Measurements from ENCODE around the gene TIE1. TPM values are rescaled to one million over a fixed set of nuclear protein-coding genes. Genes with fewer than 3 reads are reported as not detected.

Gene TIE1
- total RNA-seq, 2 experiments from 2014 or later: not detected

DNA sequence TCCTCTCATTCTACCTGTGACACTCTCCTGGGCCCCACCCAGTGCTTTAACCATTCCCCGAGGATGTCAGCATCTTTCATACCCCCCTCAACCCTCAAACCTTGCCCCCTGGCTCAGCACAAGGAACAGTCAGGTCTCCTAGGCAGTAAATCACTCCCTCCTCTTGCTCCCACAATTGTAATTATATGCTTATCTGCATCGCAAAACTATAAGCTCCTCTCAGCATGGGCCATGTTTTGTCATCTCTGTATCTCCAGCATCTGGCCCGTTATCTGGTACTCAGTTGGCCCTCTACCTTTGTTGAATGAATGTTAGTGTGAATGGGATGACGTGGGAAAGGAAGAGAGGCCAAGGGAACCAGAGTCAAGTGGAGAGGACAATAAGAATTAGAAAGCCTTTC lies 69.8 kb downstream of the TIE1 start:
- Mint-ChIP-seq H3K27ac (no peak overlapping the region), H3K27me3 (no peaks in the 10 kb centered on the region), H3K9me3 (no peaks in the 10 kb centered on the region), H3K4me1 (peaks cover 31% of the 10 kb centered on the region), H3K36me3 (ENCODE audit: low read depth) (peaks cover 16% of the 10 kb centered on the region), H3K4me3 (no peak overlapping the region)
- DNase-seq: no peak
- ChIA-PET CTCF (interaction anchor here (0.6 to 0.9 kb wide), 4 partner anchors 8 to 1361 kb away, joined by 3 to 5 read pairs (median 4); no protein-coding TSS in a partner anchor), POLR2A (no interaction called here)

- Mint-ChIP-seq H3K4me3 (no peak overlapping the region), H3K27ac (no peak overlapping the region), H3K9me3 (no peaks in the 10 kb centered on the region), H3K36me3 (ENCODE audit: low read depth) (peaks cover 7% of the 10 kb centered on the region), H3K27me3 (no peaks in the 10 kb centered on the region), H3K4me1 (peaks cover 16% of the 10 kb centered on the region)
- DNase-seq: no peak
- CTCF ChIA-PET: interaction anchor here (0.9 kb wide), 1 partner anchor 42 kb away, joined by 4 read pairs; no protein-coding TSS in a partner anchor
- POLR2A ChIA-PET: no interaction called here
These were observed 71.4 kb downstream of the TIE1 start for GRCh38 chr1:43372172-43372571.

Small RNA genes lying within 50 kb of the gene (microRNA-seq; reads per million reads assigned to microRNA genes)
- 1.5 reads per million for gene MIR6734 (ENCODE audit: borderline microRNAs expressed, borderline replicate concordance)

Other genes with a start within 250 kb of the TIE1 start
- gene EBNA1BP2, start 128.7 kb upstream of the TIE1 start, total RNA-seq: 10 to 100 TPM; 40.5 to 45.8 TPM
- not detected for gene CFAP57, start 128.7 kb upstream of the TIE1 start, total RNA-seq
- gene TMEM125, start 31.0 kb upstream of the TIE1 start, total RNA-seq: not detected
- gene C1orf210, start 15.4 kb upstream of the TIE1 start, total RNA-seq: not detected
- not detected for gene MPL, start 36.8 kb downstream of the TIE1 start, total RNA-seq
- 100 to 1,000 TPM; 176 to 188 TPM for gene CDC20, start 58.0 kb downstream of the TIE1 start, total RNA-seq
- gene ELOVL1, start 67.0 kb downstream of the TIE1 start, total RNA-seq: 10 to 100 TPM; 77.1 to 85.0 TPM
- 10 to 100 TPM; 30.2 to 33.3 TPM for gene MED8, start 88.8 kb downstream of the TIE1 start, total RNA-seq
- 10 to 100 TPM; 66.6 to 74.3 TPM for gene SZT2, start 88.9 kb downstream of the TIE1 start, total RNA-seq
- gene HYI, start 152.9 kb downstream of the TIE1 start, total RNA-seq: 10 to 100 TPM; 20.6 to 25.8 TPM
- under 1 TPM; 0.37 to 0.42 TPM for gene PTPRF, start 229.9 kb downstream of the TIE1 start, total RNA-seq